ENCODE results near the gene NOL12. TPM values are rescaled to one million over a fixed set of nuclear protein-coding genes. Genes with fewer than 3 reads are reported as not detected.
A peak's percentile ranks its signal among the peaks of the same experiment; 100 is the strongest.

NOL12 gene
- polyA plus RNA-seq, 3 donors from 2014 or later: 34.6 to 59.3 (median 42.3) TPM

DNA sequence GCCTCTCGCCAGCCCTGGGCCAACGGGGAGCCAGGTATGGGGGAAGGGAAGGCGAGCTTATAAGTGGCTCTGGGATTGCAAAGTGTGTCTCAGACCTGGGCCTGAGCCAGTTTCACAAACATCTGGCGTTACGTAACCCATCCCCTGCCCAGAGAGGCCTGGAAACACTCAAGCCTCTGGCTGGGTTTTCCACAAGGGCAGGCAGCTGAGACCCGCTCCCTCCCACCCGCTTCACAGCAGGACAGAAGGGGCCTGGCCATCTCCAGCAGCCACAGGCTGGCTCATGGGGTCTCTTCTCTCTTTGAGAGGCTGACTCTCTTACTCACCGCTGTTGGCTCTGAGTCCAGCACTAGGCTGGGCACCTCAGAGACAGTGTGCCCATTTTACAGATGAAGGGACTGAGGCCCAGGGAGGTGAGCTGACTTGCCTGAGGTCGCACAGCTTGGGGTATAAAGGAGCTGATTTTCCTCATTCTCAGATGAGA lies 55.2 kb downstream of the NOL12 start:
- H3K9me3 Mint-ChIP-seq: no peaks in the 10 kb centered on the region
- H3K4me3 Mint-ChIP-seq: no peak overlapping the region
- H3K36me3 Mint-ChIP-seq: peaks cover 0 to 6% (median 0%) of the 10 kb centered on the region in 3 donors
- DNase-seq: no peak
- peaks cover 2 to 9% (median 4%) of the 10 kb centered on the region in 3 donors for H3K27me3 Mint-ChIP-seq (ENCODE audit: low read depth in 3 of 3)
- peaks cover 7 to 14% of the 10 kb centered on the region in 2 donors for H3K4me1 Mint-ChIP-seq
- no peak overlapping the region for H3K27ac Mint-ChIP-seq

DNA sequence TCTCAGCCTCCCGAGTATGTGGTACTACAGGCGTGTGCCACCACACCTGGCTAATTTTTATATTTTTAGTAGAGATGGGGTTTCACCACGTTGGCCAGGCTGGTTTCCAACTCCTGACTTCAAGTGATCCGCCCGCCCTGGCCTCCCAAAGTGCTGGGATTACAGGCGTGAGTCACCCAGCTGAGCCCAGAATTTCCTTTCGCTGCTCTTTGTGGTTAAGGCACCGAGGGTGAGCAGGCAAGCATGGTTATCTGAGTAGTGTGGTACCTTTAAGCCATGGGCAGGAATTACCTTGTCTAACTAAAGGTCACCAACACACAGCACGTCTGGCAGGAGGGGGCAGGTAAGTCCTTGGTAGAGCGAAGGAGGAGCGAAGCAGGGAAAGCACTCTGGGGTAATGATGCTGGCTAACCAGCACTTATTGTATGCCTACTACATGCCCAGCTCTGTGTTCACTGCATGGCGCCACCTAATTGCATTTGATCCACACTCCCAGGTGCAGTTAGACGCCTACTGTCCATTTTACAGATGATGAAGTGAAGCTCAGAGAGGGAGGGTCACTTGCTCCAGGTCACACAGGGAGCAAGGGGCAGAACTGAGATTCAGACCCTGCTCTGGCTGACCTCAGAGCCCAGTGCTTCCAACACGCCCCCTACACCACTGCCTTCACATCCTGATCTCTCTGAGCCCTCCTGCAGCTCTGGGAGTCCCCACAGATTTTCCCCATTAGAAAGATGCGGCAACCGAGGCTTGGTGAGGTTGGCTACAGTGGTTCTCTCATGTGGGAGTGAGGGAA lies 56.4 kb downstream of the NOL12 start:
- no peak for DNase-seq
- peak overlapping the region in 1 of 6 donors; percentile 21 for H3K27ac Mint-ChIP-seq
- H3K27me3 Mint-ChIP-seq (ENCODE audit: low read depth in 3 of 3): peaks cover 2 to 13% (median 4%) of the 10 kb centered on the region in 3 donors
- peaks cover 11 to 21% of the 10 kb centered on the region in 2 donors for H3K4me1 Mint-ChIP-seq
- H3K9me3 Mint-ChIP-seq: no peaks in the 10 kb centered on the region
- H3K4me3 Mint-ChIP-seq: no peak overlapping the region
- peaks cover 0 to 6% (median 0%) of the 10 kb centered on the region in 3 donors for H3K36me3 Mint-ChIP-seq

Other genes starting within 250 kb of the NOL12 start
- 100 to 1,000 TPM; 235 to 361 (median 286) TPM for gene MFNG, start 200.0 kb upstream of the NOL12 start, polyA plus RNA-seq
- gene CARD10, start 166.9 kb upstream of the NOL12 start, polyA plus RNA-seq: under 1 TPM in 2 of 3 donors, not detected in 1; 0.13 to 0.36 TPM
- under 1 TPM in 2 of 3 donors, not detected in 1; 0.17 to 0.40 TPM for gene CDC42EP1, start 125.9 kb upstream of the NOL12 start, polyA plus RNA-seq
- 10 to 100 TPM in 1 of 3 donors, 1 to 10 TPM in 2; 3.4 to 30.4 (median 8.2) TPM for gene LGALS2, start 106.3 kb upstream of the NOL12 start, polyA plus RNA-seq
- gene GGA1, start 77.5 kb upstream of the NOL12 start, polyA plus RNA-seq: 10 to 100 TPM; 21.3 to 29.6 (median 25.3) TPM
- gene SH3BP1, start 46.7 kb upstream of the NOL12 start, polyA plus RNA-seq: 10 to 100 TPM; 12.6 to 41.2 (median 21.2) TPM
- 10 to 100 TPM in 1 of 3 donors, 1 to 10 TPM in 2; 2.2 to 13.2 (median 7.7) TPM for gene PDXP, start 27.6 kb upstream of the NOL12 start, polyA plus RNA-seq
- 100 to 1,000 TPM; 416 to 572 (median 473) TPM for gene LGALS1, start 10.7 kb upstream of the NOL12 start, polyA plus RNA-seq
- 10 to 100 TPM; 15.0 to 22.4 (median 20.8) TPM for gene TRIOBP, start 10.7 kb downstream of the NOL12 start, polyA plus RNA-seq
- under 1 TPM in 2 of 3 donors, not detected in 1; 0.64 to 0.71 TPM for gene GCAT, start 121.6 kb downstream of the NOL12 start, polyA plus RNA-seq
- not detected for gene GALR3, start 137.0 kb downstream of the NOL12 start, polyA plus RNA-seq
- 10 to 100 TPM in 2 of 3 donors, 1 to 10 TPM in 1; 6.2 to 15.8 (median 12.4) TPM for gene ANKRD54, start 158.0 kb downstream of the NOL12 start, polyA plus RNA-seq
- 100 to 1,000 TPM; 167 to 215 (median 185) TPM for gene EIF3L, start 163.1 kb downstream of the NOL12 start, polyA plus RNA-seq
- gene MICALL1, start 220.0 kb downstream of the NOL12 start, polyA plus RNA-seq: 1 to 10 TPM; 1.3 to 5.8 (median 2.1) TPM